ENCODE measurements around the gene DPF3.

GRCh38 chr14:72818998-72819397 lies 74.9 kb downstream of the DPF3 start:
- TF ChIP-seq CTCF (IDR thresholded peaks at IDR 0.05) (no peak), POLR2A (IDR thresholded peaks at IDR 0.05) (no peak)

Measured in prostate gland (tissue), 2 donors.